Rectal smooth muscle tissue (tissue), 1 donor: ENCODE measurements around the gene FAM240A.

Experiments used
- H3K27ac ChIP-seq: one replicate; pipeline ENCODE4 v1.7.0; 2013; ENCODE audit warnings: low read depth, low read length, inconsistent platforms
- H3K27me3 ChIP-seq: one replicate; pipeline ENCODE4 v1.7.0; 2013; ENCODE audit warnings: low read length; ENCODE audit not compliant: control insufficient read depth, insufficient read depth
- H3K36me3 ChIP-seq: one replicate; pipeline ENCODE4 v1.7.0; 2013; ENCODE audit warnings: low read length; ENCODE audit not compliant: control insufficient read depth, insufficient read depth
- H3K4me1 ChIP-seq: one replicate; pipeline ENCODE4 v1.7.0; 2013; ENCODE audit warnings: low read length; ENCODE audit not compliant: control insufficient read depth, insufficient read depth
- H3K4me3 ChIP-seq: one replicate; pipeline ENCODE4 v1.7.0; 2013; ENCODE audit warnings: low read length
- H3K9ac ChIP-seq: one replicate; pipeline ENCODE4 v1.7.0; 2013; ENCODE audit warnings: low read length

Gene FAM240A

GRCh38 chr3:46612324-46612723 lies at the start of gene FAM240A:
FAM240A (plus strand) TSS chr3:46612525; CDS start chr3:46612684, 159 bp downstream.
- Histone ChIP-seq H3K4me3 (no peak within 1 kb of the TSS), H3K9ac (no peak within 1 kb of the TSS), H3K27ac (no peak within 1 kb of the TSS)

GRCh38 chr3:46564190-46565021 lies 47.9 kb upstream of the FAM240A start:
- Histone ChIP-seq H3K4me3 (no peak overlapping the region), H3K9ac (no peak overlapping the region), H3K27ac (no peak overlapping the region)

More at GRCh38 chr3:46612324-46612723, at the start of gene FAM240A:
- Histone ChIP-seq H3K36me3 (no peaks in the 10 kb centered on the region), H3K4me1 (no peaks in the 10 kb centered on the region), H3K27me3 (no peaks in the 10 kb centered on the region)

GRCh38 chr3:46565077-46565476 lies 47.2 kb upstream of the FAM240A start:
- Histone ChIP-seq H3K9ac (no peak overlapping the region), H3K27me3 (no peaks in the 10 kb centered on the region), H3K4me1 (no peaks in the 10 kb centered on the region), H3K27ac (no peak overlapping the region), H3K36me3 (no peaks in the 10 kb centered on the region), H3K4me3 (no peak overlapping the region)

More at GRCh38 chr3:46564190-46565021, 47.9 kb upstream of the FAM240A start:
- Histone ChIP-seq H3K4me1 (no peaks in the 10 kb centered on the region), H3K36me3 (no peaks in the 10 kb centered on the region), H3K27me3 (no peaks in the 10 kb centered on the region)

- H3K9ac ChIP-seq: no peak overlapping the region
- no peaks in the 10 kb centered on the region for H3K27me3 ChIP-seq
- H3K4me3 ChIP-seq: peak overlapping the region; percentile 77
- peak overlapping the region; percentile 33 for H3K27ac ChIP-seq
- H3K4me1 ChIP-seq: no peaks in the 10 kb centered on the region
- no peaks in the 10 kb centered on the region for H3K36me3 ChIP-seq
Observed at GRCh38 chr3:46565607-46566039, 46.7 kb upstream of the FAM240A start.

- Histone ChIP-seq H3K27ac (peak within 1 kb of the TSS; percentile 33), H3K9ac (no peak within 1 kb of the TSS), H3K4me3 (peak within 1 kb of the TSS; percentile 77), H3K27me3 (no peaks in the 10 kb centered on the region), H3K4me1 (no peaks in the 10 kb centered on the region), H3K36me3 (no peaks in the 10 kb centered on the region)
Observed at GRCh38 chr3:46566040-46566641, 46.2 kb upstream of the FAM240A start, which contains the start of gene LRRC2. LRRC2 (minus strand) TSS chr3:46566302; CDS start chr3:46551591, 14,711 bp downstream.

GRCh38 chr3:46571684-46572083 lies 40.6 kb upstream of the FAM240A start:
- H3K27ac ChIP-seq: no peak overlapping the region

GRCh38 chr3:46573701-46574100 lies 38.6 kb upstream of the FAM240A start:
- Histone ChIP-seq H3K27ac (no peak overlapping the region), H3K4me3 (no peak overlapping the region), H3K36me3 (no peaks in the 10 kb centered on the region), H3K9ac (no peak overlapping the region), H3K27me3 (no peaks in the 10 kb centered on the region), H3K4me1 (no peaks in the 10 kb centered on the region)

More at GRCh38 chr3:46571684-46572083, 40.6 kb upstream of the FAM240A start:
- Histone ChIP-seq H3K36me3 (no peaks in the 10 kb centered on the region), H3K4me3 (no peak overlapping the region), H3K9ac (no peak overlapping the region), H3K4me1 (no peaks in the 10 kb centered on the region), H3K27me3 (no peaks in the 10 kb centered on the region)

GRCh38 chr3:46574243-46574646 lies 38.1 kb upstream of the FAM240A start:
- no peaks in the 10 kb centered on the region for H3K4me1 ChIP-seq
- H3K27ac ChIP-seq: no peak overlapping the region
- H3K27me3 ChIP-seq: no peaks in the 10 kb centered on the region
- H3K36me3 ChIP-seq: no peaks in the 10 kb centered on the region
- no peak overlapping the region for H3K9ac ChIP-seq
- H3K4me3 ChIP-seq: no peak overlapping the region

- Histone ChIP-seq H3K27me3 (no peaks in the 10 kb centered on the region), H3K36me3 (no peaks in the 10 kb centered on the region), H3K4me3 (no peak overlapping the region), H3K27ac (no peak overlapping the region), H3K4me1 (no peaks in the 10 kb centered on the region), H3K9ac (no peak overlapping the region)
Observed at GRCh38 chr3:46574881-46575576, 37.3 kb upstream of the FAM240A start.

GRCh38 chr3:46575577-46576222 lies 36.6 kb upstream of the FAM240A start:
- Histone ChIP-seq H3K27ac (no peak overlapping the region), H3K9ac (no peak overlapping the region), H3K4me3 (no peak overlapping the region), H3K27me3 (no peaks in the 10 kb centered on the region), H3K4me1 (no peaks in the 10 kb centered on the region), H3K36me3 (no peaks in the 10 kb centered on the region)

GRCh38 chr3:46576386-46576785 lies 35.9 kb upstream of the FAM240A start:
- no peaks in the 10 kb centered on the region for H3K27me3 ChIP-seq
- no peak overlapping the region for H3K27ac ChIP-seq
- no peak overlapping the region for H3K4me3 ChIP-seq
- no peak overlapping the region for H3K9ac ChIP-seq
- no peaks in the 10 kb centered on the region for H3K4me1 ChIP-seq
- H3K36me3 ChIP-seq: no peaks in the 10 kb centered on the region

GRCh38 chr3:46576879-46577278 lies 35.4 kb upstream of the FAM240A start:
- Histone ChIP-seq H3K4me1 (no peaks in the 10 kb centered on the region), H3K27ac (no peak overlapping the region), H3K36me3 (no peaks in the 10 kb centered on the region), H3K27me3 (no peaks in the 10 kb centered on the region), H3K9ac (no peak overlapping the region), H3K4me3 (no peak overlapping the region)
